Endothelial cell of umbilical vein (primary cell): ENCODE results near the gene TSPEAR. TPM values are rescaled to one million over a fixed set of nuclear protein-coding genes. Genes with fewer than 3 reads are reported as not detected.

ENCODE experiments used
- BruUV-seq: library from RNA; stranded (reverse); fragments of 400-500 nt; replicated peaks from 2 replicates; lab custom pipeline; 2021; lab: Mats Ljungman, UMichigan
- CTCF ChIA-PET: fragments of 300-600, 350-600 bp; sonication (Branson Sonifier 250); formaldehyde crosslinking; loops from one replicate; lab custom pipeline; 2021; ENCODE audit warnings: antibody characterized with exemption, inconsistent platforms; lab: Charles Lee
- POLR2A ChIA-PET: fragments of 300-600, 350-600 bp; sonication (Branson Sonifier 250); formaldehyde crosslinking; loops from one replicate; lab custom pipeline; 2021; ENCODE audit warnings: antibody characterized with exemption, inconsistent platforms; lab: Charles Lee
- DNase-seq: peaks from one replicate; pipeline ENCODE4 v3.0.0-alpha.2; 2011; ENCODE audit warnings: low read depth, low spot score
- FAIRE-seq: peaks from 2 replicates; lab custom pipeline; 2011; peaks lifted over from hg19 to GRCh38; lab: Jason Lieb, UNC
- H2AFZ ChIP-seq: 2 replicates; pipeline ENCODE4 v1.6.0; 2012; ENCODE audit warnings: low read depth, low read length, control low read depth, inconsistent platforms
- H3K27ac ChIP-seq: 2 replicates; pipeline ENCODE4 v1.5.1; 2011; ENCODE audit warnings: low read depth, mild to moderate bottlenecking, control low read depth, low read length, moderate library complexity; ENCODE audit not compliant: insufficient read depth
- H3K27me3 ChIP-seq, 2 experiments: 2 replicates each; pipeline versions ENCODE4 v1.6.0 to v1.6.1; 2011; ENCODE audit warnings: low read length in 2 of 2, mixed read lengths in 1 of 2; ENCODE audit not compliant: control insufficient read depth in 2 of 2, insufficient read depth in 2 of 2
- H3K36me3 ChIP-seq, 2 experiments: 2 replicates in 1 of 2; 3 replicates in 1 of 2; pipeline ENCODE4 v1.5.1; 2011; ENCODE audit warnings: low read length in 2 of 2, mild to moderate bottlenecking in 1 of 2, moderate library complexity in 1 of 2; ENCODE audit not compliant: control insufficient read depth in 2 of 2, insufficient read depth in 2 of 2; ENCODE audit errors: extremely low read depth in 1 of 2
- H3K4me1 ChIP-seq: 3 replicates; pipeline ENCODE4 v1.5.1; 2011; ENCODE audit warnings: mild to moderate bottlenecking, low read length; ENCODE audit not compliant: control insufficient read depth, insufficient read depth; ENCODE audit errors: extremely low read depth
- H3K4me2 ChIP-seq: 2 replicates; pipeline ENCODE4 v1.6.1; 2011; ENCODE audit warnings: low read length, control low read depth, mixed read lengths; ENCODE audit not compliant: insufficient read depth
- H3K4me3 ChIP-seq, 3 experiments: fragments of 200-600 bp in 1 of 3; sonication (generic), shearing (Covaris generic) in 1 of 3; replicated peaks in 1 of 3; 2 replicates each; pipeline ENCODE4 v1.5.1; 2011 to 2016; ENCODE audit warnings: control low read depth in 3 of 3, low read length in 3 of 3, mild to moderate bottlenecking in 2 of 3, inconsistent platforms in 1 of 3, low read depth in 1 of 3, moderate library complexity in 1 of 3; ENCODE audit not compliant: insufficient read depth in 1 of 3
- H3K79me2 ChIP-seq: 2 replicates; pipeline ENCODE4 v1.6.0; 2012; ENCODE audit warnings: low read length, inconsistent platforms; ENCODE audit not compliant: control insufficient read depth, insufficient read depth
- H3K9ac ChIP-seq: replicated peaks from 2 replicates; pipeline ENCODE3; 2011; ENCODE audit warnings: low read length, control low read depth; ENCODE audit not compliant: insufficient read depth; ENCODE audit errors: extremely low read depth
- H3K9me1 ChIP-seq: replicated peaks from 3 replicates; pipeline ENCODE4 v1.6.0; 2011; ENCODE audit warnings: mild to moderate bottlenecking, low read length; ENCODE audit not compliant: control insufficient read depth, insufficient read depth; ENCODE audit errors: extremely low read depth
- H3K9me3 ChIP-seq: replicated peaks from 2 replicates; pipeline ENCODE4 v1.5.1; 2012; ENCODE audit warnings: low read length, inconsistent platforms; ENCODE audit not compliant: control insufficient read depth, insufficient read depth
- H4K20me1 ChIP-seq: replicated peaks from 2 replicates; pipeline ENCODE3; 2011; ENCODE audit warnings: mild to moderate bottlenecking, low read length; ENCODE audit not compliant: control insufficient read depth, insufficient read depth; ENCODE audit errors: extremely low read depth
- EZH2 ChIP-seq: IDR thresholded peaks from 2 replicates; pipeline ENCODE4 v1.6.1; 2012; ENCODE audit warnings: borderline replicate concordance, low read depth, mild to moderate bottlenecking, moderate library complexity, low read length, inconsistent platforms; ENCODE audit not compliant: severe bottlenecking
- GATA2 ChIP-seq: IDR thresholded peaks from 2 replicates; pipeline ENCODE4 v1.7.0; 2011; ENCODE audit warnings: low read depth, mild to moderate bottlenecking, moderate library complexity, mixed read lengths, low read length; ENCODE audit not compliant: insufficient read length, insufficient read depth
- JUN ChIP-seq: IDR thresholded peaks from 2 replicates; pipeline ENCODE4 v1.6.1; 2011; ENCODE audit warnings: borderline replicate concordance, low read depth; ENCODE audit not compliant: insufficient read length, insufficient read depth
- MYC ChIP-seq: IDR thresholded peaks from one replicate; pipeline ENCODE4 v1.6.1; 2011; ENCODE audit warnings: mild to moderate bottlenecking, low read depth, low read length
- POLR2AphosphoS5 ChIP-seq: IDR thresholded peaks from 2 replicates; pipeline ENCODE4 v1.6.1; 2012; ENCODE audit warnings: low read depth, mild to moderate bottlenecking, control low read depth, low read length, moderate library complexity; ENCODE audit not compliant: insufficient read depth
- dilution Hi-C: fragments of 300-500 bp; cut with MboI; formaldehyde crosslinking; loops from one replicate; pipeline ENCODE4 v1.15.0; 2019; ENCODE audit warnings: low sequenced_read_pairs; ENCODE audit not compliant: extremely low pct_ligation_motif_present
- intact Hi-C: fragments of 100-400 bp; cut with micrococcal nuclease; formaldehyde crosslinking; loops from one replicate; pipeline ENCODE4 v1.10.0; 2022
- polyA plus RNA-seq, 4 experiments: library from polyadenylated mRNA; depleted of rRNA in 3 of 4; stranded (reverse) in 3 of 4; unstranded in 1 of 4; fragments of >200 nt; gene quantifications; 2 replicates each; pipeline versions ENCODE4 v1.2.1 to v1.2.3, GENCODE V29; 2011 to 2012; ENCODE audit warnings: missing spikeins in 1 of 4
- total RNA-seq: library from RNA; stranded (reverse); gene quantifications from 2 replicates; pipeline ENCODE4 v1.2.3, GENCODE V29; 2021
- TF ChIP-seq, protein P1 (sequence below): IDR thresholded peaks from 2 replicates; pipeline ENCODE4 v1.6.1; 2011; ENCODE audit not compliant: insufficient read depth, insufficient read length

TSPEAR gene
- total and polyA plus RNA-seq, 2 donors (not counting 3 experiments of a cell fraction or from before 2014, with no cell fraction given): 0.01 TPM; not detected in 1

DNA sequence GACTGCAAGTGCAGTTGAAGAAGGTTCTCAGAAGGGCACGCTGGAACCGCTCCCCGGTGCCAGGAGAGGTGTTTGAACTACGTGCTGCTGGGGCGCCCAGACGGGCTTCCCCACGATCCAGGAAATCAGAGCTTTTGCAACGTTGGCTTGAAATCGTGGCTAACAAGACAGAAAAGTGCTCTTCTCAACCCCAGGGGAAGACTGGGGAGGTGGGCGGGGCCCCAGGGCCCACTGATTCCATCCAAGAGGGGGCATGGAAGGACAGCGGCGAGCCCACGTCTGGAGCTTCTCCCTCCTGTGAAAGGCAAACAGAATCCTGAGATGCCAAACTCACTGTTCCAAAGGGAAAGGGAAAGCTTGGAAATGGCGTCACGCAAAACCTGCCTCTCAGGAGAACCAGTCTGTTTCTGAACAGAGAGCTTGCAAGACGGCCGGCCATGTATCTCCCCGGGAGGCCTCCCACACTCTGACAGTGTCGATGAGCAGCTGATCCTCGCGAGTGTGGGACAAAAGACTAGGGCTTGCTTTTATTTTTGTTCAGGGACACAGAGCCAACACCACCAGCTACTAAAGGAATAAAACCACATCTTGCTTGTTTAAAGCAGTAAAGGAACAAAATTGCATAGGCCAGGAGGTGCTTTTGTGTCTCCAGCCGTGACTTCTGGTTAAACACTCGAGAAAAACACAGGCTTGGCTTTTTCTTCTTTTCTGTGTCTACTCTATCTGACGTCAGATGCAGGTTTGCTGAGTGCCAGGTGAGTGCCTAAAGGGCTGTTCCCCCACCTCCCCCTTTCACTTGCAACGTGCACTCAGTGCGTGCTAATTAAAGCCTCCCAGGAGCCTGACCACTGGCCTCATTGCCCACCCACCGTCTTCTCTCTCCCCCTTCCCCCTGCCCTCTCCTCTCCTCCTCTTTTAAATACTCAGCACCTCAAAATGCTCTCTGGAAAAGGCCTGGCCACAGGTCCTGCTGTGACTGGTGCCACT is 214.5 kb downstream of the TSPEAR start:
- H3K4me1 ChIP-seq: no peaks in the 10 kb centered on the region
- no peaks in the 10 kb centered on the region for H3K9me1 ChIP-seq
- no peak overlapping the region for H3K9ac ChIP-seq
- TF ChIP-seq GATA2 (no peak), JUN (no peak), EZH2 (no peak), POLR2AphosphoS5 (no peak), MYC (no peak)
- TF ChIP-seq, protein P1, sequence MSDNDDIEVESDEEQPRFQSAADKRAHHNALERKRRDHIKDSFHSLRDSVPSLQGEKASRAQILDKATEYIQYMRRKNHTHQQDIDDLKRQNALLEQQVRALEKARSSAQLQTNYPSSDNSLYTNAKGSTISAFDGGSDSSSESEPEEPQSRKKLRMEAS: no peak
- no peaks in the 10 kb centered on the region for H3K36me3 ChIP-seq
- H3K4me2 ChIP-seq: no peak overlapping the region
- dilution Hi-C loops (no loop called here), intact Hi-C loops (no loop called here)
- no peak overlapping the region for H3K27ac ChIP-seq
- ChIA-PET CTCF (interaction anchor here (0.9 to 1.7 kb wide), 2 partner anchors 9 to 14 kb away, joined by 3 to 6 read pairs; no protein-coding TSS in a partner anchor), POLR2A (no interaction called here)
- DNase-seq: no peak
- H4K20me1 ChIP-seq: no peaks in the 10 kb centered on the region
- H3K9me3 ChIP-seq: no peaks in the 10 kb centered on the region
- no peak overlapping the region for H3K4me3 ChIP-seq
- BruUV-seq: no TSS peak
- no peak for FAIRE-seq
- H3K27me3 ChIP-seq: peaks cover 2 to 8% of the 10 kb centered on the region in 2 experiments
- no peaks in the 10 kb centered on the region for H3K79me2 ChIP-seq
- H2AFZ ChIP-seq: no peak overlapping the region
